Measurements from ENCODE around the gene IL18BP.
A peak's percentile ranks its signal among the peaks of the same experiment; 100 is the strongest.

The IL18BP gene

DNA sequence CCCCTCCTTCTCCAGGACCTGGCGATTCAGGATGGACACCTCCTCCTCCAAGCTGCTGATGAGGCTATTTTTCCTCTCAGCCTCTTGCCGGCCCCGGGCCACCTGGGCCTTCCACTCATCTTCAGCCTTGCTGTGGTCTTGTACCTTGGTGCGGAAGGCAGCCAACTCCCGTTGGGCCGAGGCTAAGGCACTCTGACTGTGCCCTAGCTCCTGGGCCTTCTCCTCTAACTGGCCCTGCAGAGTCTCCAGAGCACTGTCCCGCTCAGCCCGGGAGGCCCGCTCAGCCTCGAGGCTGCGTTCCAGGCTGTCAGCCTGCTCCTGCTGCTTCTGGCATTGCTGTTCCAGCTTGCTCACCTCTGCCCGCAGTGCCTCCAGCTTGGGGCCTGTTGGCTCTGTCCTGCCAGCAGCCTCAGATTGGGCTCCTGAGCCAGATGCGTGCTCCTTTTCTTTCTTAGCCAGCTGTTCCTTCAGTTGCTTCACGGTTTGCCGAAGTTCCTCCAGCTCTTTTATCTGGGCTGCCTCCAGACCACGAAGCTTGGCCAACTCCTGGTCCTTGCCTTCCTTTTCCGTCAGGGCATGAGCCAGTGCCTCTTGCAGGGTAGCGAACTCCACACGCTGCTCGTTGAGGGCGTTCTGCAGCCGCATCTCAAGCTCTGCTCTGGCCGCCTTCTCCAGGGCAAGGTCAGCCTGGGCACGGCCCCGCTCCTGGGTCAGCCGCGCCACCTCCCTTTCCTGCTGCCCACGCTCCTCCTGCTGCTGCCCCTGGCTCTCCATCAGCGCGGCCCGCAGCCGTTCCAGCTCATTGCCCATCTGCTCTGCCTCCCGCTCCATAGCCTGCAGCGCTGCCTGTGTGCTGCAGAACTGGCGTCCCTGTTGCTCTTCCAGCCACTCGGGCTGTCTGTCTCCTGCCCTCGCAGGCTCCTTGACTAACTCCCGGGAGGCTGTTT lies 15.3 kb downstream of the IL18BP start:
- DNase-seq, result no peak

DNA sequence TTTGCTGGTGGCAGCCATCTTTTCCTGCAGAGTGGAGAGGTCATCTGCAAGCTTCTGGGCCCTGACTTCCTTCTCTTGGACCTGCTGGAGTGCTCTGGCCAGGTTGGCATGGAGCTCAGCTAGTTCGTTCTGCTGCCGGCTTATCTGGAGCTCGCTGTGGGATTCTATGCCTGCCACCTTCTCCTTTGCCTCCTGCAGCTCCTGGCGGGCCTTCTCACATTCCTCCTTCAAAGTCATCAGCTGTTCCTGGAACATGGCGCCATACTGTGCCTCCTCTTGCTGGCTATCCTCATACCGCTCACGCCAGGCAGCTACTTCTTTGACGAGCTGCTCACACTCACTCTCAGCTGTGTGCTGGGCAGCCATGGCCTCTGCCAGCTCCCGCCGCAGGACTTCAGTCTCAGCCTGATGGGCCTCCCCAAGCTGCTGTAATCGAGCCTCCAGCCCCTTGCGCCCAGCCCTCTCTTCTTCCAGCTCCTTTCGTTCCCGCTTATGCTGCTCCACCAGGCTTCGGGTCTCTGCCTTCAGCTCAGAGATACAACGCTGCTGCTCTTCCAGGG lies 16.1 kb downstream of the IL18BP start:
- no peak for DNase-seq

DNA sequence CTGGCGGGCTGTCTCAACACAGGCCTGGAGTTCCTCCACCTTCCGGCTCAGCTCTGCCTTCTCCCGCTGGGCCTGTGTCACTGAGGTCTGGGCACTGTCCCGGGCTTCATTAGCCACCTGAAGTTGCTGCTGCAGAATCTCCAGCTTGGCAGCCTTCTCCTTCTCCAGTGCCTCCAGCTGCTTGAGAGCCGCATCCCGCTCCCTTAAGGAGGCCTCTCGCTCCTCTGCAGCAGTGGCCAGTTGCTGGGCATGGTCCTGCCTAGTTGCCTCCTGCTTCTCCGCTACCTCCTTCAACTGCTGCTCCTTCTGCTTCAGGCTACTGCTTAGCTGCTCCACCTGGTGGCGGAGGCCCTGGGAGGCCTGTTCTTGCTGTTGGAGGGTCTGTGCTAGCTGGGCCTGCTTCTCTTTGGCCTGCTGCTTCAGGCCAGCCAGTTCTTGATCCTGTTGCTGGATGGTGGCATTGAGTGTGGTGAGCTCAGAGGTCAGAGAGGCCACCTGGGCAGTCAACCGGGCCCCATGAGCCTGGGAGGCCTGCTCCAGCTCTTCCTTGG lies 16.9 kb downstream of the IL18BP start:
- DNase-seq, result no peak

DNA sequence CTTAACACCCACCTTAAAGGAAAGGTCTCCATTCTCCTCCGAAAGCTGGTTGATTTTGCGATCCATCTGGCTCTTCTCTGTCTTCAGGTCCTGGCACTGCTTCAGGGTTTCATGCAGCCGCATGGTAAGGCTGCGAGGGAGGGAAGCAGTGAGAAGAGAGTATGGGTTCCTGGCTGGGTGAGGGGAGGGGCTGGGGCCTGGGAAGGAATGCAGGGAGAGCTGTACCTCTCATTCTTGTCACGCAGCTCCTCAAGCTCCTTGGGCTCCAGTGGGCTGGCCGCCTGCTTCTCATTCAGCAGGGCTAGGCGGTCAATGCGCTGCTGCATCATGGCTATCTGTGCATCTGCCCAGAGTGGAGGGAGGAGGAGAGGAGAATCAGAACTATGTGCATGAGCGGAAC lies 19.5 kb downstream of the IL18BP start:
- DNase-seq, result no peak

DNA sequence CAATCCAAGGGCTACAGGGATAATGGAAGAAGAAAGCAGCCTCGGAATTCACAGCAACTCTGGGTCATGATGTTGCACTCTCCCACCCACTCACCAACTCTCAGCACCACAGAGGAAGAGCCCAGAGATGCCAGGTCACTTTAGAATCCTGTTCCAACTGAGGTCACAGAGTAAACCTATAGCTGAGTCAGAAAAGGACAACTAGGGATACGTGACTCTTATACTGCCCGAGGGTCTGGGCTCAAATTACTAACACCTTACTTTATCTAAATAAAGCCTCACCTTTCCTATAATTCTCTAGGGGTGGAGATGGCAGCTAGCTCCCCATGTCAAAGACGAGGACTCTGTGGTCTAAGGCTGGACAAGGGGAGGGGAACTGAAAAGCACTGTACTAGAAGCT lies 24.6 kb downstream of the IL18BP start:
- DNase-seq, result no peak

DNA sequence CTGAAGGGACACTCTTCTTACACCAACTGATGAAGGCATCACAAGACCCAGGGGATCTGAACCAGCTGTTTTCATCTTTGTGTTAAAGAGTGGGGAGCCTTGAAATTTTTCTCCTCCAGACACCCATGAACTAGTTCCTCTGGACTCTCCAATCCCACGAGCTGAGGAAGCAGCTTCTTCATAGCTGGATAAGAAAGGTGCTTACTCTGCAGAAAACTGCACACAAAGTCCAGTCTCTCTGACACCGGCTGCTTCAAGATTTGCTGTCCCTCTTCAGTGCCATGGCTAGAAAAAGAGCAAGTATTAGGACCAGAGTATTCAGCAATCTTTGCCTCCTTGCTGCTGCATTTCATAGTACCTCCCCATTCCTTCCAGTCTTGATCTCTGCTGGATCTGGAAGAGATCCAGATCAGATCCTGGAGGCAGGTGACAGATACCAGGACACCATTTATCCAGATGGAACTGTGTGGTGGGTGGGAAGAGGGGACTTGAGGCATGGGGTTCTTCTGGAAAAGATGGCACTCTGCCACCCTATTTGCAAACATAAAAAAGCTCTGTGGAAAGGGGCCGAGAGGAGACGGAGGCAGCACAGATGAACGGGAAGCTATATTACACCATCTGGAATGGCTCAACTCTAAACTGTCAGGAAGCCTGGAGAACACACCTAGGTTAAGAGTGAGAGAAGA lies 25.5 kb downstream of the IL18BP start:
- no peak for DNase-seq

DNA sequence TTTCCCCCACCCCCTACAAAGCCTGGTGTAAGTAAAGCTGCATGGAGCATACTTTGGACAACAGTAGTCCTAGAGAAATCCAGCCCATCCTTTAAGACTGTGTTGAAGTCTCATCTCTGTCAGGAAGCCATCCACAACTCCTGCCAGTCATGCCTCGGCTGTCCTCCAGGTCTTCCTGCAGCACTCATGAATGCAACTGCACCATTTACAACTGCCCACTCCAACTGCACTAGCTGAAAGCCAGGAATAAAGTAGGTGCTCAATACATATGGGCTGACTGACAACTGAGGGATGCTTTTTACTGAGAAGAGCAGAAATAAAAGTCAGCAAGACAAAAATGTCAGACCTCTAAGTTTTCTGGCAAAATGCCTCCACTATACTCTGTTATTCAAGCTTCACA lies 27.4 kb downstream of the IL18BP start:
- no peak for DNase-seq

DNA sequence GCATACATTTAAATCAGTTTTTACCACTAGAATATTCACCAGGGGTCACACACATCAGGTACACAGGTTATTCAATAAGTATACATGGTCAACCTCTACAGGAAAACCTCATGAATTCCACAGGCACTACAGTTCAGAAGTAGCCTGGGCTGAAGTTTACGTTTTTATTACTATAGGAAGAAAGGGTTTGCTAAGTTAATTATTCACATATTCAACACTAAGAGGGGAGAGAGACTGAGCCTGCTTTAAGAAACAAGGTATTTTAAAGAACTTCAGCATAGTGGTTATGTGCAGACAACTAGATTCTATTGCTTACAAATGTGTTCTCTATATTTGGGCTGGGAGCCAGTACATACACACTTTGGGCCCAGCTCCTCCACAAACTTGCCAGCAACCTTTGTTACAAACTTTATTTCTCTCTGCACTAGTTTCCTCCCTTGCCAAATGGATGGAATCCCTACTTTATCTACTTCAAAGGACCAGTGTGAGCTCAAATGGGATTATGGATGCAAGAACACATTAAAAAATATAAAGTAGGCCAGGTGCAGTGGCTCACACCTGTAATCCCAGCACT lies 31.9 kb downstream of the IL18BP start:
- DNase-seq, result no peak

DNA sequence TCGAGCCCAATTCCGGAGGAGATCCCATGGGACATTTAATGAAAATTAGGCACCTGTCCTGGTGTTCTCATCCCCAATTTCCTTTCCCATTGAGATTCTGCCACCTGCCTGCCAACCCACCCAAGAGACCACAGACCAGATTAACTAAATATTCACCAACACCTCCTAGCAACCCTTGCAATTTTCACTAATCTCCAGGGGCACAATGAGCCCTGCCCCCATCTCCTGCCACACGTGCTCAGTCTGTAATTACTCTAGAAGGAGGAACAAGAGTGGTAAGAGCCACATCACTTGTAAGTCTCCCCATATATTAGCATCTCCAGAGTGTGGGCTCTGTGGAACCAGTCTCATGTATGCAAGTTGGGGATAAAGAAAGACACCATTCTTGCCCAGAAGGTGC lies 38.0 kb downstream of the IL18BP start:
- no peak for DNase-seq

DNA sequence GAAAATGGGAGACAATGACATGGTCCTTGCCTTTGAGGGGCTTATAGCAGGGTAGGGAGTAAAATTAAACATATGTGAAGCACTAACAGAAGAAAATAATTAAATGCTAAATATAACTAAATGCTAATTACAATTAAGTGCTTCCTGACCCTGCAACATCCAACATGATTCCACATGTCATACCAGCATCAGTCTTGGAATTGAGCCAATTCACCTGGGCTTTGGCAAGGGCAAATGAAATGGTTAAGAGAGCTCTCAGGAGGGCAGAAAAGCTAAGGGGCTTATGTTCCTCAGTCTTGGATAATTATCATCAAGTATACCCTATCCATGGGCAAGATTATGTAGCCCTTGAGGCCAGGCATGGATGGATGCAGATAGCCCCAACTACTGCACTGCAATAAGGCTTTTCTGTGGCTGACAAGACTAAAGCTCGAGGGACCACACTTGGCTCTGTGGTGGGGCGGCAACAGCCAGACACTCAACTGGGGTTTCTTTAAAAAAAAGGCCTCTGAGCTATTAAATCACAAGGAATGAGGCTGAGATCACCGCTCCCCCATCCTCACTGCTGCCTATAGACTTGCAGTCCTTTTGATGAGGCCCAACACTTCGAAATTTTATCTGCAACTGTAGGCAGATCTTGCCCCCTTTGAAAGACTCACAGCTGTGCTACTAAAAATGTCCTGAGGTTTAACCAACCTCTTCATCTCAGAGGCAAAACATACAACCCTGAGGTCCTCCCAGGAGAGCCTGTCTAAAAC lies 39.0 kb downstream of the IL18BP start:
- DNase-seq, result no peak

DNA sequence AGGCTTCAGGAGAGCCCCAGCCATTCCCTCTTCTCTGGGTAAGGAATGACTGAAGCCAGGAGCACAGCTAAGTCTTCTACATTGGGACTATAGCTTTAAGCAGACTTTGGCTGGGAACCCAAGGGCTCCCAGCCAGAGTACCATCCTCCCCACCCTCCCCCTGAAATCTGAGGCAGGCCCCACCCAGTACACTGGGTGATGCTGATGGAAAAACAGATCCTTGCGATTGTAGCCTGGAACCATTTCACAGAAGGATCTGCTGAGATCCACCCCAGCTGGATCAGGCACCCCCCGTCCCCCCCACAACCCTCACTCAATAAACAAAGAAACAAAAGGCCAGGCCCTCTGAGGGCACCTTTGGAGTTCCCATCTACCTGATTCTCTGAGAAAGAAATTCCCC lies 39.8 kb downstream of the IL18BP start:
- DNase-seq, result no peak

DNA sequence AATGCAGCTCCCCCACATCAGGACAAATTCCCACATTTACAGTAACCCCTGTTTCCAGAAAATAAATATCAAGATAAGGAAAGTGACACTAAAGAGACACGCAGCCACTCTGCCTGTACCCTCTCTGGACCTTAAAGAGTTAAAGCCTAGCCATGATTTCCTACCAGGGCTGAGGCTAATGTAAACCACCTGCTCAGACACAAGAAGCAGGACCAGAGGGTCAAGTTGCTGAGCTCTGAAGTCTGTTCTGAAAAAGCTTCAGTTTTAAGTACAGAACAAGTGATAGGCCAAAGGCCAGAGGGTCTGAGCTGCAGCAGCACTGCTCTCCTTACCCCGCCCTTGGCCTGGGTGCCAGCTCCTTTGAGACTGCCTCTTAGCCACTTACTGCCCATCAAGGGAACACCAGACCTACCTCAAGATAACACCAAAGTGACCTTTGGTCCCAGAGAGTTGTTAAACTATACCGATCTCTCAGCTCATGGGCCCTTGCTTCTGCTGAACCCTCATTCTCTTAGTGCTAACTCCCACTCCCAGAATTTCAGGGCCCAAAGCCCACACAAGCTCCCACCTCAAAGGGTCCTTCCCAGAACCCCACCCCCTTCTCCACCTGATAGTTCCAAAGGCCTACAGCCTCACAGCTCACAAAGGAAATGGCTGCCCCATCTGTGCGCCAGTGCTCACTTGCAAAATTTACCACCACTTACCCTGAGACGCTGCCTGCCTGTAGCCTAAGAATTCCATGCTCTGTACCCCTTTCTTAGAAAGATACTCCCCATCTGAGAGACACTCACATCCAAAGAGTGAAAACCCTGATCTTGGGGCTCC lies 40.5 kb downstream of the IL18BP start:
- peak; percentile 24 for DNase-seq

DNA sequence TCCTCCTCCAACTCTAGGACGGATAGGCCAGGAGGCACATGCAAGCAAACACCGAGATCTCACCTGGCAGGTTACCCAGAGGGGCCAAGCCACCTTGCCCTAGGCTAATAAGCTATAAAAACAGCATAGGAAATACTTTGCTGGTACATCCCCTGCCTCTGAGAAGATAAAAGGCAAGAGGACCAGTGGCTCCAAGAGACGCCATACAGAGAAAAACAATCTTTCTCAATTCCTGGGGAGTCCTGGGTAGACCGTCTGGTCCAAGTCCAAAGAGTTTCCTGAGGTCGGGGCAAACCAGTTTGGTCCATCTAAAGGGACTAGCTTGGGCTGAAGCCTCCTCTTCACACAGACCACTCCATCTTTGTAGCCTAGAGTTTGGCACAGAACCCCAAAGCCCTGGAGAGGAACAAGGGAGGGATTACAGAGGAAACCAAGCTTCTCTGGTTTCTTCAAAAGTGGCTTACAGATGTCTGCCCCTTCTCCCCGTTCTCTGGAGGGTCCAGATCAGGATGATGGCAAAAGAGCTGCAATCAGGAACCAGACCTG lies 41.2 kb downstream of the IL18BP start:
- DNase-seq, result no peak

DNA sequence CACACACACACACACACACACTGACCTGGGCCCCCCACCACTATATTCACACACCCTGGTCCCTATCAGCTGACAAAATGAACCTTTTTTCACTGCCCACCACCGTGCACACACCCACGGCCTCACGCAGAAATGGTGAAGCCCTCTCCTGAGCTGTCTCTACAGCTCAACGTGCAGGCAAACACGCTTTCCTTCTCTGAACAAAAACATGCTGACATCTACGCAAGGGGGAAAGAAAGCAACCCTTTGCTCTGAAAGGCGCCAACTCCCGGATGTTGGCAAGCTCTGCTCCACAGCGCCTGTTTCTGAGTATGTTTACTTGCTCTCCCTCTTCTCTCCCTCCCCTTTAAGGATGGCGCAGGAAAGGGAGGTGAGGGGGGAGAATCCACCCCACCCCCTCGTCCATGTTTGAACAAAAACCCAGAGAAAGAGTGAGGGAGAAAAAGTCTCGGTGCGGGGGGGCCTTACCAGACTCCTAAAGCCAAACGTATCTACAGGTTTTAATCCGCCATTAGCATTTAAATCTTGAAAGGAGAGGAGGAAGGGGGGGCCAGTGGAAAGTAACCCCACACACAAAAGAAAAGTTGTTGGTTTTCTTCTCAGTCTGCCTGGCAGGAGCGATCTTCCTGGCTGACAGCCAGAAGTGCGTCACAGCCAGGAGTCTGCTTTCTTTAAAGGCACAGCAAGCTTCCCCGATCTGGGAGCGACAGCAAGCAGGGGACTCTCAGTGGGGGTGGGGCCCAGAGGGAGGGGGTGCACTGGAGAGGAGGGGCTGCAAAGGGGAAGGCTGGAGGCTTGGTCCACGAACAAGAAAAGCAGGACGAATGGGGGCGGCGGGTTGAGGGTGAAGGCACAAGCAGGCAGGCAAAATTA lies 42.0 kb downstream of the IL18BP start:
- peak; percentile 88 for DNase-seq

DNA sequence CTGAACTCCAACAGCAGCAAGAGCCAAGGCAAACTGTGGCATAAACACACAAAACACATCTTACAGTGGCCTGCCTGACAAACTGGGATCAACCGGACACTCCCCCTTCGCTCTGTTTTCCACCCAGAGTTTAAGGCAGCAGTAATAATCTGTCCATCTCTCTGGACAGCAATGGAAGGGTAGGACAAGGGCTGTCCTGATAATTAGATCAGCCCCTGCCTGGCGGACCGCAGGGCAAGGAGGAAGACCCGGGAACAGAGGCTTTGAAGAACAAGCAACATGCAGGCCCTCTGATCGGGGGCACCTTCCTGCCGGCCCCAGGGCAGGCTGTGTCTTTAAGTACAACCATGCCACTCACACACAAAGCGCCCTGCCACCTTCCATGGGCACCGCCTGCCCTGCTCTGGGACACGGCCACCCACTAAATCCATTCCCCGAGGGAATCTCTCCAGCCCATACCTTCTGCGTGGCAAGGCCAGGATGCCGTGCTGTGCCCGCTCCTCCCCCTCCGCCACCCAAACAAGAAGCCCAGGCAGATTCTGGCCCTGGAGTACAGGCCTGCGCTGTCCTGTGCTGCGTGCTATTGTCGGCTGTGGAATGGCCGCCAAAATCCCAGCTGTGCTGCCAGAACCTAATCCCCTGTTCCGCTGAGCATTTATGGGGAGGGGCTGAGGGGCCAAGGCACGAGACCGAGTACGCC lies 42.8 kb downstream of the IL18BP start:
- peak; percentile 63 for DNase-seq

DNA sequence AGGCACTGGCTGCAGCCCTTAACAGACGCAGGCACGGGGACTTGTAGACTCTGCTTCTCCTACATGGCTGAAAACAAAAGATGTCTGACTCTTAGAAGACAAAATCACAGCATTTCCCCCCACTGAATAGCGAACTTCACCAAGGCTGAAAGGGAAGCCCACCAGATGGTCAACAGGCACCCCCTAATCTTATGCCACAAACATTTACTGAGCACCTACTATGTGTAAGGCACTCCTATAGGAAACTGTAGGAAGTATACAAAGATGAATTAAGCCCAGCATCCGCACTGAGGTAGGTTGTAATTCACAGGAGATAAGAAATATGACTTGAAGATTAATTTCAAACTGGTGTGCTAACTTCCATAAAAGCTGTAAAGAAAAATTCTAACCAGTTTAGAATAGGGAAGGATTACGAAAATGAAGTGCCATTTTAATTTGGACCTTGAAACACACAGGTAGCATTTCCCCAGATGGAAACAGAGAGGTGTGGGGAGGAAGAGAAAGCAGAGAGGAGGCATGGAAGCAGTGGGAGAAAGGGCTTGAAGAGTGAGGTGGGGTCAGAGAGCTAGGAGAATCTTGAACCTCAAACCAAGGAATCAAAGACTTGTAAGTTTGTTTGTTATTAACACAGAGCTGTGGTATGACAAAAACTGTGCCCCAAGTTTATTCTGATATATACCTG lies 43.5 kb downstream of the IL18BP start:
- DNase-seq, result no peak

DNA sequence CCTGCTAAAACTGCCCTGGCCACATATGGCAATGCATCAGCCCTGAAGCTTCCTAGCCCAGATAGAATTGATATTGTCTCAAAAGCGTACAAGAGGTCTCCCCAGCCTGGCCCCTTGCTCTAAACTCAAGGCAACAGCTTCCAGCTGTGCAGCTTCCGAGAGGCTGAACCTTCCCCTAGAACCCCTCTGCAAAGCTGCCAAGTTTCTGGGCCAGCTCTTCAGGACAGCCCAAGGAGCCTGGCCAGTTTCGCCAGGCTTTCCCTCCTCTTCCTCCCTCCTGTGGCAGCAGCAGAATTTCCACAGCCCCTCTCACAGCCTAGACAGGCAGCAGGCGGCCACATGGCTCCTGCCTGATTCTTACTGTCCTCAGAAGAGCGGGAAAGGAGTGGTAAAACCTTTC lies 47.1 kb downstream of the IL18BP start:
- no peak for DNase-seq

DNA sequence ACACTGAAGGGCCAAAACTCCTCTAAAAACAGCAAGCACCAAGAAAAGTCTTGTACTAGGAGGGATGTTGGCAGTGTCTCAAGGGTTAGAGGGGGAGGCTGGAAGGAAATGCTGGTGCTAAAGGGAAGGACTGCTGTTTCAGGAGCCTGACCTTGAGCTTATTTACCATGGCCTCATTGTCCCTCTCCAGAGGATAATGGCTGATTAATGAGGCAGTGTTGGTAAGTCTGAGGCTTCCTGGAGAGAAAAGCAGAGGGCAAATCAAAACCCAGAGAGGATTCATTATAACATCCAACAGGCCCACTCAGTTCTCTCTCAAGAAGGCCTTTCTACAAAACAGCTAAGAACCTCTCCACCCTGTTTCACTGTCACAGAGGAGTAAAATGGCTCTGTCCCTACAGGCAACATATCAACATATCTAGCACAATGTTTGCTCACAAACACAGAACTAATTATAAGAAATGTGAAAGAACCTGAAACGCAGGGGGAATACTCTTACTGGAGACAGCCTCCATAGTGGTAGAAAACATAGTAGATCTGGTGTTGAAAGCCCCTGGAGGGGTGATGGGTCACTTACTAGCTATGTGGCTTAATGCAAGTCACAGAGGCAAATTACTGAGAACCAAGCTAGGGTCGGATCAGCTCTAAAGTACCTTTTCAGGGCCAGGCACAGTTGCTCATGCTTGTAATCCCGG lies 50.2 kb downstream of the IL18BP start:
- no peak for DNase-seq

Measured in CD4-positive, alpha-beta T cell treated with Interleukin-6 for 4 hours (primary cell).